Heart right ventricle (tissue), 16 donors: ENCODE data around the gene NSD2. TPM values are rescaled to one million over a fixed set of nuclear protein-coding genes. Genes with fewer than 3 reads are reported as not detected.

Experiments
- ATAC-seq, 8 donors: fragments of 200-7000 bp; cut with Tn5 transposase; one replicate each; pipeline ENCODE4 v1.9.1; 2020; ENCODE audit warnings: mild to moderate bottlenecking in 8 of 8, moderate library complexity in 8 of 8, moderate number of reproducible peaks in 1 of 8
- DNase-seq, 2 donors: peaks; one replicate each; pipeline ENCODE4 v3.0.0-alpha.2; 2020
- H3K27ac ChIP-seq, 10 donors: fragments of 200-600 bp; sonication (generic) in 2 of 10; one replicate each; pipeline versions ENCODE4 v1.5.0 to v1.8.0; 2020 to 2022; ENCODE audit warnings: mild to moderate bottlenecking in 3 of 10
- H3K27me3 ChIP-seq, 7 donors: fragments of 200-600 bp; one replicate each; pipeline ENCODE4 v1.8.0; 2021 to 2022; ENCODE audit warnings: mild to moderate bottlenecking in 2 of 7
- H3K36me3 ChIP-seq, 9 donors: fragments of 200-600 bp; sonication (generic) in 1 of 9; one replicate each; pipeline versions ENCODE4 v1.5.0 to v1.8.0; 2020 to 2022; ENCODE audit warnings: mild to moderate bottlenecking in 2 of 9
- H3K4me1 ChIP-seq, 9 donors: fragments of 200-600 bp; sonication (generic) in 1 of 9; one replicate each; pipeline versions ENCODE4 v1.5.0 to v1.8.0; 2020 to 2022; ENCODE audit warnings: mild to moderate bottlenecking in 4 of 9
- H3K4me3 ChIP-seq, 10 donors: fragments of 200-600 bp; sonication (generic) in 2 of 10; one replicate each; pipeline versions ENCODE4 v1.5.0 to v1.8.0; 2020 to 2022; ENCODE audit warnings: mild to moderate bottlenecking in 7 of 10, moderate library complexity in 2 of 10
- H3K9me3 ChIP-seq, 11 donors: fragments of 200-600 bp in 10 of 11; sonication (generic) in 2 of 11; one replicate each; pipeline versions ENCODE4 v1.5.0 to v1.8.0; 2013 to 2022; ENCODE audit warnings: mild to moderate bottlenecking in 2 of 11, control low read depth in 1 of 11, moderate library complexity in 1 of 11
- WGBS, 2 donors: extraction: QIAGEN DNeasy Blood & Tissue Kit; methylation state at CpG; one replicate each; pipeline ENCODE4 v1.1.7; 2013; ENCODE audit warnings: inconsistent platforms in 1 of 2; 5-methylcytosine and 5-hydroxymethylcytosine counted together
- intact Hi-C, 10 donors: fragments of 100-400 bp; cut with DNase I; formaldehyde crosslinking; loops; one replicate each; pipeline versions ENCODE4 v1.11.1 to v1.14.2; 2022
- polyA plus RNA-seq, 2 donors: library from polyadenylated mRNA; stranded (reverse); fragments of 200-250 nt; gene quantifications; one replicate each; pipeline ENCODE4 v1.2.3, GENCODE V29; 2013
- total RNA-seq, 10 donors: library from RNA; stranded (reverse); fragmentation: NEBNext Ultra II Directional in 3 of 10; extraction: Animal tissue kit (Norgen Biotek cat#: 25700) in 3 of 10; gene quantifications; one replicate each; pipeline versions ENCODE4 v1.2.1 to v1.2.4, GENCODE V29; 2021 to 2023
- TF ChIP-seq, protein P1 (sequence below), 9 donors: fragments of 200-600 bp; sonication (generic) in 2 of 9; IDR thresholded peaks; one replicate each; pipeline versions ENCODE4 v1.5.0 to v1.8.0; 2021 to 2022; ENCODE audit warnings: antibody characterized with exemption in 9 of 9, mild to moderate bottlenecking in 5 of 9, moderate library complexity in 1 of 9
- donor health status: Arrhythmogenic right ventricular cardiomyopathy.
- donor health status: ischemic (EF 13 %, LVEDD 7.1; RV severe dilation, severe dysfunction).
- donor health status: healthy with polysubstance abuse.
- donor health status: DM: no; HTN: yes; CAD: no.
- donor health status: DM: no; HTN: no; CAD: no.
- donor health status: ischemic (EF 25% LVEDD 6.9; RV normal size, moderate dysfunction).
- donor health status: ischemic (EF 25% LVEDD 5.7; RV mildly dilated, moderate dysfunction).
- donor health status: healthy.
- donor health status: DM: yes; HTN: yes; CAD: no.
- donor health status: Ischemic cardiomyopathy.
- donor health status: ischemic (EF 35%, LVEDD 5.7; RV mildly dilated, moderate dysfunction).
- donor health status: nonischemic (EF 11% LVEDD 7.7; RV severe dilation, severe dysfunction).
- donor health status: DM: yes; HTN: yes; CAD: no.
- donor health status: PGD.
- donor health status: ischemic (EF 29% LVEDD 5.4; RV normal size, mild dysfunction).
- donor health status: nonischemic (EF 23%, LVEDD 6.1; RV moderate dilation, normal function).

Gene NSD2
- total and polyA plus RNA-seq, 12 donors: 7.7 to 64.4 (median 44.5) TPM

DNA sequence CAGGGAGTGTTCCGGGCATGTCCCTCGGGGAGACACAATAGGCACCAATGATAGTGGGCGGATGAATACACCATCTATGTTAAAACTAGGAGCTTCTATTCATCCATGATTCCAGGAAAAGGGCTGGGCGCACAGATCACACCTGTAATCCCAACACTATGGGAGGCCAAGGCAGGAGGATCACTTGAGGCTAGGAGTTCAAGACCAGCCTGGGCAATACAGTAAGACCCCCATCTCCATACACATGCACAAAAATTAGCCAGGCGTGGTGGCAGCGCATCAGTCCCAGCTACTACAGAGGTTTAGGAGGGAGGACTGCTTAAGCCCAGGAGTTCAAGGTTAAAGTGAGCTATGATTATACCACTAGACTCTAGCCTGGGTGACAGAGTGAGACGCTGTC, 135.2 kb downstream of the NSD2 start:
- Histone ChIP-seq H3K27ac (no peak overlapping the region), H3K36me3 (peaks cover 0 to 54% (median 5%) of the 10 kb centered on the region in 9 donors), H3K4me1 (peaks cover 0 to 36% (median 25%) of the 10 kb centered on the region in 9 donors), H3K9me3 (no peaks in the 10 kb centered on the region), H3K27me3 (no peaks in the 10 kb centered on the region), H3K4me3 (no peak overlapping the region)
- intact Hi-C loops: no loop called here
- DNase-seq: no peak
- TF ChIP-seq, protein P1, sequence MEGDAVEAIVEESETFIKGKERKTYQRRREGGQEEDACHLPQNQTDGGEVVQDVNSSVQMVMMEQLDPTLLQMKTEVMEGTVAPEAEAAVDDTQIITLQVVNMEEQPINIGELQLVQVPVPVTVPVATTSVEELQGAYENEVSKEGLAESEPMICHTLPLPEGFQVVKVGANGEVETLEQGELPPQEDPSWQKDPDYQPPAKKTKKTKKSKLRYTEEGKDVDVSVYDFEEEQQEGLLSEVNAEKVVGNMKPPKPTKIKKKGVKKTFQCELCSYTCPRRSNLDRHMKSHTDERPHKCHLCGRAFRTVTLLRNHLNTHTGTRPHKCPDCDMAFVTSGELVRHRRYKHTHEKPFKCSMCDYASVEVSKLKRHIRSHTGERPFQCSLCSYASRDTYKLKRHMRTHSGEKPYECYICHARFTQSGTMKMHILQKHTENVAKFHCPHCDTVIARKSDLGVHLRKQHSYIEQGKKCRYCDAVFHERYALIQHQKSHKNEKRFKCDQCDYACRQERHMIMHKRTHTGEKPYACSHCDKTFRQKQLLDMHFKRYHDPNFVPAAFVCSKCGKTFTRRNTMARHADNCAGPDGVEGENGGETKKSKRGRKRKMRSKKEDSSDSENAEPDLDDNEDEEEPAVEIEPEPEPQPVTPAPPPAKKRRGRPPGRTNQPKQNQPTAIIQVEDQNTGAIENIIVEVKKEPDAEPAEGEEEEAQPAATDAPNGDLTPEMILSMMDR (IDR thresholded peaks at IDR 0.05): no peak
- ATAC-seq: no peak
- WGBS, 2 donors: 90% methylated on average over 7 of the region's 7 CpGs

- no peaks in the 10 kb centered on the region for H3K27me3 ChIP-seq
- TF ChIP-seq, protein P1 (IDR thresholded peaks at IDR 0.05): no peak
- peaks cover 0 to 49% (median 5%) of the 10 kb centered on the region in 9 donors for H3K36me3 ChIP-seq
- intact Hi-C loops: no loop called here
- no peak for ATAC-seq
- 87 to 92% methylated on average over 15 of the region's 15 CpGs for WGBS, 2 donors
- H3K27ac ChIP-seq: no peak overlapping the region
- H3K4me1 ChIP-seq: peaks cover 0 to 36% (median 25%) of the 10 kb centered on the region in 9 donors
- peak overlapping the region; percentile 66 to 100 (median 96) for H3K4me3 ChIP-seq
- no peak for DNase-seq
- H3K9me3 ChIP-seq: no peaks in the 10 kb centered on the region
Measured at GRCh38 chr4:2006956-2007653, 135.9 kb downstream of the NSD2 start.

DNA sequence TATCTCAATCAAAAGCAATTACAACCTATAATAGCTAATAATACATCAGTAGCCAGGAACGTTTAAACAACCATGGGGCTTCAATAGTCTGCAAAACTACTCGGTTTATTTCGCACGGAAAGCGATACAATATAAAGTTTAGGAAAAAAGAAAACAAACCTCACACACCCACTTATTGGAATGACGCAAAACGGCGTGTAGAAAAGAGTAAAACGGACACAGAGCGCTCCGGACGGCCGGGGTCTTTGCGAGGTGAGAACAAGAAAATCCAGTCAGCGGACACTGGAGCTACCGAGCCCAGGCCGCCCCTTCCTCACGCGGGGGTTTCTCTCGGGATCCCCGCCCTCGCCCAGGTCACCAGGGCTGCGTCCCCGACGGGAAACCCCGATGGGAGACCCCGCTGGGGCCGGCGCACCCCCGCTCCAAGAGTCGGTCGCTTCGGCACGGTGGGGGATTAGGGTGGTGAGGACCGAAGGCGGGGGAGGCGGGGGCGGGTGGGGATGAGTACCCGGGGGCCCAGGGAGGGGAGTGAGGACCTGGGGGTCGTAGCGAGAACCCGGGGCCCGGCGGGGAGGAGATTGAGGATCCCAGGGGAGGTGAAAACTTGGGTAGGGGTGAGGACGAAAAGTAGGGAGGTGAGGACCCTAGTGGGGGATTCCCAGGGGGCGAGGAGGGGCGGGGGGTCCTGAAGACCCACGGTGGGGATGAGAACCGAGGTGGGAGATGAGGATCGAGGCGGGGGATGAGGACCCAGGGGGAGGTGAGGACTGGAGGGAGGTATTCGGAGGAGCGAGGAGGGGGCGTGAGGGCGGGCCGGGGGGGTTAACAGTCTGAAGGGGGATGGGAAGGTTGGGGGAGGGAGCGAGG, 136.8 kb downstream of the NSD2 start:
- TF ChIP-seq, protein P1 (IDR thresholded peaks at IDR 0.05): no peak
- Histone ChIP-seq H3K9me3 (no peaks in the 10 kb centered on the region), H3K36me3 (peaks cover 0 to 40% (median 5%) of the 10 kb centered on the region in 9 donors), H3K4me3 (peak overlapping the region; percentile 66 to 100 (median 96)), H3K4me1 (peaks cover 0 to 36% (median 25%) of the 10 kb centered on the region in 9 donors), H3K27ac (peak overlapping the region in 9 of 10 donors; percentile 90 to 100 (median 98)), H3K27me3 (no peaks in the 10 kb centered on the region)
- ATAC-seq (peak in 1 of 8 donors; percentile 6), DNase-seq (no peak)
- WGBS, 2 donors: 1% methylated on average over 52 to 57 of the region's 57 CpGs
- intact Hi-C loops: no loop called here

GRCh38 chr4:2008671-2008920, 137.4 kb downstream of the NSD2 start:
- Histone ChIP-seq H3K4me1 (peaks cover 0 to 36% (median 25%) of the 10 kb centered on the region in 9 donors), H3K36me3 (peaks cover 0 to 34% (median 5%) of the 10 kb centered on the region in 9 donors), H3K4me3 (peak overlapping the region; percentile 66 to 100 (median 96)), H3K9me3 (no peaks in the 10 kb centered on the region), H3K27me3 (no peaks in the 10 kb centered on the region), H3K27ac (peak overlapping the region; percentile 90 to 100 (median 98))
- WGBS, 2 donors: 0 to 2% methylated on average over 27 of the region's 27 CpGs
- intact Hi-C loops: no loop called here
- no peak for DNase-seq
- peak in 7 of 8 donors; percentile 5 to 53 (median 28) for ATAC-seq
- TF ChIP-seq, protein P1 (IDR thresholded peaks at IDR 0.05): no peak
